ENCODE data around the gene PRPF18. TPM values are rescaled to one million over a fixed set of nuclear protein-coding genes. Genes with fewer than 3 reads are reported as not detected.

The PRPF18 gene
- total and polyA plus RNA-seq, 2 experiments from 2014 or later, result 19.3 to 24.7 TPM

DNA sequence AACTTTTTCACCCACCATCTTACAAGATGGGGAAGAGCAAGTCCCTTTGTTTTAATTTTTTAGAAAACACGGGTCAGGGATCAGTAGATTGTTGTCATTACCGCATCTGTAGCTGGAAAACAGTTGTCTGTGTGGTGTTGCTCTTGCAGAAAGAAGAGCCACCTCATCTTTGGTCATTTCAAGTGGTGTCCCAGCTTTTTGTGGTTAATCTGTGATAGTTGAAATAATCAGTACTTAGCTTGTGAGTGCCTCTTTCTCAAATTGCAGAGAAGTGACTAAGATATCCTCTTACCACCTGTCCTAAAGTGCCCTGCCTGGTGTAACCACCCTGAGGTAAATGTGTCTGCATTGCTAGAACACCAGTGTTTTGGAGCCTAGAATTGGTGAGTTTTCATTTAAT is 5.5 kb downstream of the PRPF18 start:
- 98% methylated on average over 2 of the region's 2 CpGs for WGBS (ENCODE audit: low lambda C conversion rate, missing lambda C conversion rate)
- peaks cover 50% of the 10 kb centered on the region for H3K79me2 ChIP-seq
- no peak overlapping the region for H3K4me2 ChIP-seq
- no peaks in the 10 kb centered on the region for H3K9me2 ChIP-seq (replicated peaks; ENCODE audit: insufficient read depth)
- no peak for DNase-seq (ENCODE audit: low spot score)
- peaks cover 5% of the 10 kb centered on the region for H3K4me1 ChIP-seq (ENCODE audit: insufficient read depth)
- no peaks in the 10 kb centered on the region for H3K9me3 ChIP-seq (ENCODE audit: low read depth)
- H3K36me3 ChIP-seq (replicated peaks; ENCODE audit: insufficient read depth, low read depth), result no peaks in the 10 kb centered on the region
- TF ChIP-seq EZH2phosphoT487 (IDR thresholded peaks at IDR 0.05; ENCODE audit: low read depth, severe bottlenecking, unreplicated experiment) (no peak), EZH2 (IDR thresholded peaks at IDR 0.05; ENCODE audit: borderline replicate concordance) (no peak)
- TF ChIP-seq, protein P1, sequence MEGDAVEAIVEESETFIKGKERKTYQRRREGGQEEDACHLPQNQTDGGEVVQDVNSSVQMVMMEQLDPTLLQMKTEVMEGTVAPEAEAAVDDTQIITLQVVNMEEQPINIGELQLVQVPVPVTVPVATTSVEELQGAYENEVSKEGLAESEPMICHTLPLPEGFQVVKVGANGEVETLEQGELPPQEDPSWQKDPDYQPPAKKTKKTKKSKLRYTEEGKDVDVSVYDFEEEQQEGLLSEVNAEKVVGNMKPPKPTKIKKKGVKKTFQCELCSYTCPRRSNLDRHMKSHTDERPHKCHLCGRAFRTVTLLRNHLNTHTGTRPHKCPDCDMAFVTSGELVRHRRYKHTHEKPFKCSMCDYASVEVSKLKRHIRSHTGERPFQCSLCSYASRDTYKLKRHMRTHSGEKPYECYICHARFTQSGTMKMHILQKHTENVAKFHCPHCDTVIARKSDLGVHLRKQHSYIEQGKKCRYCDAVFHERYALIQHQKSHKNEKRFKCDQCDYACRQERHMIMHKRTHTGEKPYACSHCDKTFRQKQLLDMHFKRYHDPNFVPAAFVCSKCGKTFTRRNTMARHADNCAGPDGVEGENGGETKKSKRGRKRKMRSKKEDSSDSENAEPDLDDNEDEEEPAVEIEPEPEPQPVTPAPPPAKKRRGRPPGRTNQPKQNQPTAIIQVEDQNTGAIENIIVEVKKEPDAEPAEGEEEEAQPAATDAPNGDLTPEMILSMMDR (IDR thresholded peaks at IDR 0.05; ENCODE audit: poor library complexity), result no peak
- H3K4me3 ChIP-seq, result no peak overlapping the region
- no peaks in the 10 kb centered on the region for H3K27me3 ChIP-seq
- no peak overlapping the region for H2AFZ ChIP-seq
- no peak overlapping the region for H3K27ac ChIP-seq
- no peaks in the 10 kb centered on the region for H4K20me1 ChIP-seq (ENCODE audit: insufficient read depth, poor library complexity, severe bottlenecking)

DNA sequence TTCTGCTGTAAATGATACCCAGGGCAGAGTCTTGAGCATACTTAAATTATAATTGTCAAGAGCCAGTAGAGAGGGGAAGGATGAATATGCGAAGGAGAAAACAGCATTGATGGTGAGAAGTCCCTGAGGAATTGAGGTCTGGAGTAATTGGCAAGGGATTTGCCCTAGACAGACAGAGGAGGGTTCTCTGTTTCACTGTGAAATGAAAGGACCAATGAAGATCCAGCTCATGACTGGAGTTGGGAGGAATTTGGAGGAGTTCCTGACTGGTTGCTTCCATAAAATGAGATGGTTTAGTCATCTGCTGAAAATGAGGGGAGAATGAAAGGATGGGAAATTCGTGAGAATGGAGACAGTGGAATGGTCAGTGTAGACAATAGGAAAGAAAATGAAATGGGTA is 6.8 kb downstream of the PRPF18 start:
- DNase-seq (ENCODE audit: low spot score), result no peak
- H3K36me3 ChIP-seq (replicated peaks; ENCODE audit: insufficient read depth, low read depth), result no peaks in the 10 kb centered on the region
- no peaks in the 10 kb centered on the region for H3K27me3 ChIP-seq
- TF ChIP-seq EZH2phosphoT487 (IDR thresholded peaks at IDR 0.05; ENCODE audit: low read depth, severe bottlenecking, unreplicated experiment) (no peak), EZH2 (IDR thresholded peaks at IDR 0.05; ENCODE audit: borderline replicate concordance) (no peak)
- TF ChIP-seq, protein P1 (IDR thresholded peaks at IDR 0.05; ENCODE audit: poor library complexity), result no peak
- no peak overlapping the region for H3K27ac ChIP-seq
- no peak overlapping the region for H3K4me3 ChIP-seq
- H3K4me2 ChIP-seq, result no peak overlapping the region
- peaks cover 38% of the 10 kb centered on the region for H3K79me2 ChIP-seq
- no peaks in the 10 kb centered on the region for H3K4me1 ChIP-seq (ENCODE audit: insufficient read depth)
- H3K9me2 ChIP-seq (replicated peaks; ENCODE audit: insufficient read depth), result no peaks in the 10 kb centered on the region
- no peaks in the 10 kb centered on the region for H4K20me1 ChIP-seq (ENCODE audit: insufficient read depth, poor library complexity, severe bottlenecking)
- no peaks in the 10 kb centered on the region for H3K9me3 ChIP-seq (ENCODE audit: low read depth)
- H2AFZ ChIP-seq, result no peak overlapping the region
- WGBS (ENCODE audit: low lambda C conversion rate, missing lambda C conversion rate), result 95% methylated on average over 2 of the region's 2 CpGs

- no peak overlapping the region for H3K27ac ChIP-seq
- no peak overlapping the region for H3K4me2 ChIP-seq
- no peak overlapping the region for H2AFZ ChIP-seq
- H3K9me3 ChIP-seq (ENCODE audit: low read depth), result no peaks in the 10 kb centered on the region
- H3K36me3 ChIP-seq (replicated peaks; ENCODE audit: insufficient read depth, low read depth), result no peaks in the 10 kb centered on the region
- WGBS (ENCODE audit: low lambda C conversion rate, missing lambda C conversion rate), result 90% methylated on average over 2 of the region's 2 CpGs
- H3K79me2 ChIP-seq, result peaks cover 26% of the 10 kb centered on the region
- no peaks in the 10 kb centered on the region for H3K4me1 ChIP-seq (ENCODE audit: insufficient read depth)
- no peak overlapping the region for H3K4me3 ChIP-seq
- H4K20me1 ChIP-seq (ENCODE audit: insufficient read depth, poor library complexity, severe bottlenecking), result no peaks in the 10 kb centered on the region
- TF ChIP-seq EZH2phosphoT487 (IDR thresholded peaks at IDR 0.05; ENCODE audit: low read depth, severe bottlenecking, unreplicated experiment) (no peak), EZH2 (IDR thresholded peaks at IDR 0.05; ENCODE audit: borderline replicate concordance) (no peak)
- TF ChIP-seq, protein P1 (IDR thresholded peaks at IDR 0.05; ENCODE audit: poor library complexity), result no peak
- H3K27me3 ChIP-seq, result no peaks in the 10 kb centered on the region
- DNase-seq (ENCODE audit: low spot score), result no peak
- H3K9me2 ChIP-seq (replicated peaks; ENCODE audit: insufficient read depth), result no peaks in the 10 kb centered on the region
Measured at GRCh38 chr10:13594641-13595040, 7.9 kb downstream of the PRPF18 start.

DNA sequence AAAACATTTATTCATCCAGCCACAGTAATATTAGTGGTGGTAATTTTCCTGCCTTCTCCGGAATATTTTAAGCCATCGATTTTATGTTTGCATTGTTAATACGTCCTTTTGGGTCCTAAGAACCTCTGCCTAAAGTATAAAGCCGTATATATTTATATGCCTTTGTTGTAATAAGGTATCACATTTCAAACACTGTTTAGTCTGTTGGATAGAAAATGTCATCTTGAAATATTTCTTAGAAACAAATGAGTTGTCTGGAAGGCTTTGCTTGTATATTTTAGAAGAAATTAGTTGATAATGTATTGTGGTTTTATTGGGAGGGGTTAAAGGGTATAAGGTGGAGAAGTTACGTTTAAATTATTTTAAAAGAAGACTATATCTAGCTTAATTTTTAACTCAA is 11.1 kb downstream of the PRPF18 start:
- no peaks in the 10 kb centered on the region for H4K20me1 ChIP-seq (ENCODE audit: insufficient read depth, poor library complexity, severe bottlenecking)
- H3K9me3 ChIP-seq (ENCODE audit: low read depth), result no peaks in the 10 kb centered on the region
- no peaks in the 10 kb centered on the region for H3K9me2 ChIP-seq (replicated peaks; ENCODE audit: insufficient read depth)
- no peak overlapping the region for H3K4me2 ChIP-seq
- no peaks in the 10 kb centered on the region for H3K36me3 ChIP-seq (replicated peaks; ENCODE audit: insufficient read depth, low read depth)
- H3K27me3 ChIP-seq, result no peaks in the 10 kb centered on the region
- H2AFZ ChIP-seq, result no peak overlapping the region
- H3K4me1 ChIP-seq (ENCODE audit: insufficient read depth), result no peaks in the 10 kb centered on the region
- H3K27ac ChIP-seq, result no peak overlapping the region
- WGBS (ENCODE audit: low lambda C conversion rate, missing lambda C conversion rate), result 62% methylated on average over 5 of the region's 5 CpGs
- TF ChIP-seq EZH2 (IDR thresholded peaks at IDR 0.05; ENCODE audit: borderline replicate concordance), result no peak
- no peak for TF ChIP-seq EZH2phosphoT487 (IDR thresholded peaks at IDR 0.05; ENCODE audit: low read depth, severe bottlenecking, unreplicated experiment)
- TF ChIP-seq, protein P1 (IDR thresholded peaks at IDR 0.05; ENCODE audit: poor library complexity), result no peak
- no peak overlapping the region for H3K4me3 ChIP-seq
- DNase-seq (ENCODE audit: low spot score), result no peak
- H3K79me2 ChIP-seq, result peaks cover 19% of the 10 kb centered on the region

Measured in hepatocyte (in vitro differentiated cells).